H1 (cell line): Measurements from ENCODE around the gene PRCD. TPM values are rescaled to one million over a fixed set of nuclear protein-coding genes. Genes with fewer than 3 reads are reported as not detected.

Experiments used
- CHD2 ChIP-seq: IDR thresholded peaks from 2 replicates; pipeline ENCODE4 v1.6.1; 2012; ENCODE audit warnings: low read length, improper control_type of control experiment
- CTBP2 ChIP-seq: IDR thresholded peaks from 2 replicates; pipeline ENCODE4 v1.7.0; 2011; ENCODE audit warnings: borderline replicate concordance, mild to moderate bottlenecking, moderate library complexity, mixed read lengths, low read length; ENCODE audit not compliant: insufficient read depth, insufficient read length
- E2F6 ChIP-seq: IDR thresholded peaks from 2 replicates; pipeline ENCODE4 v1.6.1; 2012; ENCODE audit warnings: inconsistent platforms
- KDM4A ChIP-seq: IDR thresholded peaks from one replicate; pipeline ENCODE4 v1.7.1; 2012; ENCODE audit warnings: low read depth, mild to moderate bottlenecking, moderate library complexity, low read length, inconsistent platforms; ENCODE audit not compliant: severe bottlenecking
- RFX5 ChIP-seq: IDR thresholded peaks from 2 replicates; pipeline ENCODE4 v1.6.1; 2011; ENCODE audit warnings: low read depth, low read length, improper control_type of control experiment, borderline replicate concordance
- SIN3A ChIP-seq, 2 experiments: IDR thresholded peaks in 1 of 2; conservative IDR thresholded peaks in 1 of 2; 2 replicates each; pipeline ENCODE4 v1.6.1; 2011 to 2012; ENCODE audit warnings: low read length in 2 of 2, improper control_type of control experiment in 1 of 2, low read depth in 1 of 2, mild to moderate bottlenecking in 1 of 2
- YY1 ChIP-seq: IDR thresholded peaks from 2 replicates; pipeline ENCODE4 v1.6.1; 2011; ENCODE audit warnings: low read depth, mild to moderate bottlenecking, low read length
- polyA plus RNA-seq, 7 experiments: library from polyadenylated mRNA; depleted of rRNA in 3 of 7; stranded (reverse) in 5 of 7; unstranded in 2 of 7; fragments of >200 nt in 5 of 7; fragments of 200-250 nt in 2 of 7; gene quantifications; 1 replicate in 5 of 7; 2 replicates in 1 of 7; 4 replicates in 1 of 7; pipeline versions ENCODE4 v1.2.1 to v1.2.3, GENCODE V29; 2011 to 2013; ENCODE audit warnings: missing spikeins in 2 of 7, mixed read lengths in 2 of 7
- total RNA-seq: library from RNA; stranded (reverse); fragmentation: NEBNext Ultra II Directional; extraction: Animal tissue kit (Norgen Biotek cat#: 25700); gene quantifications from 2 replicates; pipeline ENCODE4 v1.2.1, GENCODE V29; 2021

Gene PRCD
- total and polyA plus RNA-seq, 2 of the 8 experiments (the other 6 are each of a cell fraction or from before 2014, with no cell fraction given): 0.77 to 2.1 TPM

DNA sequence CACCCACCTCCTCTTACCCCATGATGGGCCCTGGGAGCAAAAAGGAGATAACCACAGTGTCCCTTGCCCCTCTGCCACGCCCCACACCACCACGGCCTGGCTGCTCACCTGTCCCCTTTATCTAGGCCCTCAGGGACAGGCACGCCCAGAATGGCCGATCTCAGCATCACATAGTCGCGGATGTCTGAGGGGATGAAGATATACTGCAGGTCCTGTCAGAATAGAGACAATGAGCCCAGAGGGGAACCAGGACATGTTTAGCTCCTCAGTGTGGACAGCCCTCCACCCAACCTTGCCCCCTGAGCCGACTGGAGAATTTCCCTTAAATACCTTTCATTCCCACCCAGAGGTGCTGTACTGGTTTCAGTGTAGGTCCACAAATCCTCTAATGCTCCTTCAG, 30.6 kb downstream of the PRCD start (continued):
- TF ChIP-seq RFX5: no peak
- no peak for TF ChIP-seq YY1
- TF ChIP-seq CHD2: no peak
- TF ChIP-seq KDM4A: no peak
- no peak for TF ChIP-seq E2F6
- no peak for TF ChIP-seq SIN3A (conservative IDR thresholded peaks at IDR 0.05 in 1 of 2, IDR thresholded peaks at IDR 0.05 in 1 of 2; ENCODE audit: low read depth in 1 of 2, low read length in 2 of 2)
- TF ChIP-seq CTBP2: no peak
